ENCODE data around the gene EMP2. TPM values are rescaled to one million over a fixed set of nuclear protein-coding genes. Genes with fewer than 3 reads are reported as not detected.

EMP2 gene
- total RNA-seq, 2 experiments from 2014 or later, result not detected

GRCh38 chr16:10543231-10543977 is 37.0 kb downstream of the EMP2 start:
- DNase-seq, result no peak
- H3K4me3 Mint-ChIP-seq, result no peak overlapping the region
- ChIA-PET POLR2A (no interaction called here), CTCF (interaction anchor here (1.3 kb wide), 1 partner anchor 9 kb away, joined by 3 read pairs; no protein-coding TSS in a partner anchor)
- no peak overlapping the region for H3K27ac Mint-ChIP-seq
- H3K4me1 Mint-ChIP-seq (ENCODE audit: low read depth), result no peaks in the 10 kb centered on the region
- TF ChIP-seq CTCF (IDR thresholded peaks at IDR 0.05), result no peak
- peaks cover 7% of the 10 kb centered on the region for H3K9me3 Mint-ChIP-seq
- no peak for ATAC-seq
- intact Hi-C loops (cut with micrococcal nuclease), result no loop called here
- H3K36me3 Mint-ChIP-seq (ENCODE audit: low read depth), result no peaks in the 10 kb centered on the region
- peaks cover 1% of the 10 kb centered on the region for H3K27me3 Mint-ChIP-seq

GRCh38 chr16:10541366-10541765 is 39.0 kb downstream of the EMP2 start:
- intact Hi-C loops (cut with micrococcal nuclease), result no loop called here
- ATAC-seq (no peak), DNase-seq (no peak)
- ChIA-PET POLR2A (no interaction called here), CTCF (no interaction called here)
- H3K27ac Mint-ChIP-seq, result no peak overlapping the region
- H3K4me1 Mint-ChIP-seq (ENCODE audit: low read depth), result no peaks in the 10 kb centered on the region
- no peak overlapping the region for H3K4me3 Mint-ChIP-seq
- H3K27me3 Mint-ChIP-seq, result peaks cover 1% of the 10 kb centered on the region
- TF ChIP-seq CTCF (IDR thresholded peaks at IDR 0.05), result no peak
- no peaks in the 10 kb centered on the region for H3K36me3 Mint-ChIP-seq (ENCODE audit: low read depth)
- no peaks in the 10 kb centered on the region for H3K9me3 Mint-ChIP-seq

DNA sequence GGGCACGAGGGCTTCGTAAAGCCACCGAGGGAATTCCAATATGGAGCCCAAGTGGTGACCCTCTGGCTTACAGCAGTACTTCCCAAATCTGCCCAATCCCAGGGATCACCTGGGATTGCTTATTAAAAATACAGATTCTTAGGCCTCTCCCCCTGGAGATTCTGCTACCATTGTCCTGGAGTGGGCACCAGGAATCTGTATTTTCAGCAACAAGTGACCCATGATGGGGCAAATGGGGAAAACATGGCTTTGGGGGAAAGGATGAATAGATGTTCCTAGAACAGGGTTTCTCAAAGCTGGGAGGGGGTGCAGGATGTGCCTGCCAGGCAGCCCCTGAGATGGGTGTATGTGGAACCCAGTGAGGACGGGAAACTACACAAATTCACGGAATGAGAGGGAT is 40.6 kb downstream of the EMP2 start:
- H3K27ac Mint-ChIP-seq, result no peak overlapping the region
- no peak overlapping the region for H3K4me3 Mint-ChIP-seq
- no peaks in the 10 kb centered on the region for H3K36me3 Mint-ChIP-seq (ENCODE audit: low read depth)
- ATAC-seq (no peak), DNase-seq (no peak)
- H3K9me3 Mint-ChIP-seq, result no peaks in the 10 kb centered on the region
- TF ChIP-seq CTCF (IDR thresholded peaks at IDR 0.05), result no peak
- H3K4me1 Mint-ChIP-seq (ENCODE audit: low read depth), result no peaks in the 10 kb centered on the region
- ChIA-PET CTCF (no interaction called here), POLR2A (no interaction called here)
- H3K27me3 Mint-ChIP-seq, result peaks cover 1% of the 10 kb centered on the region
- intact Hi-C loops (cut with micrococcal nuclease), result no loop called here

DNA sequence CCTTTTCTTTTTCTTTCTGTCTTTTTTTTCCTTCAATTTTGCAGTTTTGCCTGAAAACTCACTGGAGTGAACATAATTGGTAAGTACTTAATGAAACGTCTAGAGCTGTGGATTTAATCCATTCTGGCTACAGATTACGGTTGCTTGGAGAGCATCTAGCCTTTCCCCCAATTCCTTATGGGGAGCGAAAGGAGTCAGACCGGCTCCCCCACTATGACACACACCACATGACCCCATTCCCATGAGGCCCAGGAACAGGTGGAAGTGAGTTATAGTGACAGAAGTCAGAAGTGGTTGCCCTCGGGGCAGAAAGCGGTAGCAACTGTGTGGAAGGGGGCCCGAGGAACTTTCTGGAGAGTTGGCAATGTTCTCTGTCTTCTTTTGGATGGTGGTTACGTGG is 41.2 kb downstream of the EMP2 start:
- ATAC-seq (no peak), DNase-seq (no peak)
- no peak for TF ChIP-seq CTCF (IDR thresholded peaks at IDR 0.05)
- no peak overlapping the region for H3K27ac Mint-ChIP-seq
- ChIA-PET CTCF (interaction anchor here (1.0 kb wide), 1 partner anchor 12 kb away, joined by 3 read pairs; no protein-coding TSS in a partner anchor), POLR2A (no interaction called here)
- intact Hi-C loops (cut with micrococcal nuclease), result no loop called here
- H3K27me3 Mint-ChIP-seq, result peaks cover 1% of the 10 kb centered on the region
- H3K4me3 Mint-ChIP-seq, result no peak overlapping the region
- H3K9me3 Mint-ChIP-seq, result no peaks in the 10 kb centered on the region
- no peaks in the 10 kb centered on the region for H3K36me3 Mint-ChIP-seq (ENCODE audit: low read depth)
- no peaks in the 10 kb centered on the region for H3K4me1 Mint-ChIP-seq (ENCODE audit: low read depth)

GRCh38 chr16:10538583-10538982 is 41.8 kb downstream of the EMP2 start:
- H3K9me3 Mint-ChIP-seq, result no peaks in the 10 kb centered on the region
- H3K27me3 Mint-ChIP-seq, result peaks cover 1% of the 10 kb centered on the region
- intact Hi-C loops (cut with micrococcal nuclease), result no loop called here

More at GRCh38 chr16:10538583-10538982, 41.8 kb downstream of the EMP2 start:
- DNase-seq, result no peak
- no peak for ATAC-seq
- POLR2A ChIA-PET, result no interaction called here
- no peak for TF ChIP-seq CTCF (IDR thresholded peaks at IDR 0.05)
- Mint-ChIP-seq H3K4me3 (no peak overlapping the region), H3K4me1 (ENCODE audit: low read depth) (no peaks in the 10 kb centered on the region), H3K27ac (no peak overlapping the region), H3K36me3 (ENCODE audit: low read depth) (no peaks in the 10 kb centered on the region)
- CTCF ChIA-PET, result interaction anchor here (1.0 kb wide), 1 partner anchor 11 kb away, joined by 3 read pairs; no protein-coding TSS in a partner anchor
